OCI-LY1 (cell line): Measurements from ENCODE around the gene ENTR1.

Experiments
- CTCF ChIP-seq: fragments of 200-600 bp; sonication (generic), shearing (Covaris generic); IDR thresholded peaks from 2 replicates; pipeline ENCODE4 v1.5.1; 2017; ENCODE audit warnings: mild to moderate bottlenecking, antibody characterized with exemption, low read length, moderate library complexity, mixed read lengths
- EZH2 ChIP-seq: fragments of 200-600 bp; sonication (generic), shearing (Covaris generic); IDR thresholded peaks from 2 replicates; pipeline ENCODE4 v1.8.0; 2017; ENCODE audit warnings: borderline replicate concordance, mixed run types, mild to moderate bottlenecking, antibody characterized with exemption, low read length, moderate library complexity, mixed read lengths

GRCh38 chr9:136353088-136353487, 57.3 kb downstream of the ENTR1 start:
- TF ChIP-seq CTCF, result no peak
- no peak for TF ChIP-seq EZH2
